Fibroblast of skin of back (primary cell): ENCODE results near the gene PTAR1.

Experiments used
- DNase-seq: peaks from one replicate; pipeline ENCODE4 v3.0.0-alpha.2; 2013

PTAR1 gene

DNA sequence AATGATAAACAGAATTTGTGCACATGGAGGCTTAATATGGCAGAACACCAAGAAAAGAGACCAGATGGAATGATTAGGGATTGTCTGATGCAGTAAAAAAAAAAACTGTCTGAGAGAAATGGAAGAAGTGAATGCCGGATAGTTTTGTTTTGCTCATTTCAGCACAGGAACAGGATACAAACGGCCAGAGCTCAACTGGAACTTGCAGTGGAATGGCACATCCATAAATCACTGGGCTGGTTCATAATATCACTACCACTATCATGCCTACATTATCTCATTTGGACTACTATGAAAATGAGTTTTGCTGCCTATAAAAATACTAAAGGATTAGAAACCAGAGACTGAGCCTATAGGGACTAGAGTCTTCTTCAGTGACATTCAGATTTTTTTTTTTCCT lies 9.7 kb downstream of the PTAR1 start:
- DNase-seq: no peak

DNA sequence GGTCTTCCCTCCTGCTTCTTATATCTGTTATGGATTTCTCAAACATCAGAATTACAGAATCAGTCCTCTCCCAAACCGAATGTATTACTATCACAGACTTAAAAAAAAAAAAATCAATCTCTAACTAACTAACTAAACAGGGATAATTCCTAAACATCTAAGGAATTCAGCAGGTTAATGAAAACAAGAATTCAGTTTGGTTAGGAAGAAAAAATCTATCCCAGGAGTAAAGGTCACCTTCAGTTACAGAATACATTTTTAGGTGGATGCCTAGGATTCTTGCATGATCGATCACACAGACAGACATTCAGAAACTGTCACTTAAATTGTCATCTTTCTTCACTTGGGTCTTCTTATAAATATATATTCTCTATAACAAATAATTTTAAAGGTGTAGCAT lies 11.5 kb downstream of the PTAR1 start:
- DNase-seq: peak; percentile 18

DNA sequence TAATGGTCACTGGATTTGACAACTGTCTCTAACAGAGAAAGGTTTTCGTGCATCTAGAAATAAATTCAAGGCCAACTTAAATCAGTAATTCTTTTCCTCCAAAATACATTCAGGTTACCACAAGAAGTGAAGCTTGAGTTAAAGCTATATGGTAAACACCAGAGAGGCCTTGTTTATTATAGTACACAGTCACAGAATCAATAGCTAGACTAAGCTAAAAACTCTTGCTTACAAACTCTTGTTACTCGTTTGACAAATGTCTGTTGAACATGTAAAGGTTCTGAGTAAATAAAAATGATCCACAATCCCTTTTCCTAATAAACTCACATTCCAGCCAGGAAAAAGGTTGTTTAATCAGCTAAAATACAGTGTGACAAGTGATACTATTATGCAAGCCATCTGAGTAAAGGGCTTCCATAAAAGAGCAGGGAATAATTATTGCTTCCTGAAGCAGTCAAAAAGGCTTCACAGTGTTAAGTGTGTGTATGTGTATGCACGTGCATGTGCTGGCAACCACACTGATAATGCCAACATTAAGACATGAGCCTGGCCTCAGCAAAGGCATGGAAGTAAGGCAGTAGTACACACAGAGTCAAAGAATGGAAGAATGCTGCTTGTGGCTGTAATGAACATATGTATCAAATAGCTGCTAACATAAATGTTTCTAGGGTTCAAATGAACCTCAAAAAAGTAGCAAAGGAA lies 12.8 kb downstream of the PTAR1 start:
- DNase-seq: no peak

DNA sequence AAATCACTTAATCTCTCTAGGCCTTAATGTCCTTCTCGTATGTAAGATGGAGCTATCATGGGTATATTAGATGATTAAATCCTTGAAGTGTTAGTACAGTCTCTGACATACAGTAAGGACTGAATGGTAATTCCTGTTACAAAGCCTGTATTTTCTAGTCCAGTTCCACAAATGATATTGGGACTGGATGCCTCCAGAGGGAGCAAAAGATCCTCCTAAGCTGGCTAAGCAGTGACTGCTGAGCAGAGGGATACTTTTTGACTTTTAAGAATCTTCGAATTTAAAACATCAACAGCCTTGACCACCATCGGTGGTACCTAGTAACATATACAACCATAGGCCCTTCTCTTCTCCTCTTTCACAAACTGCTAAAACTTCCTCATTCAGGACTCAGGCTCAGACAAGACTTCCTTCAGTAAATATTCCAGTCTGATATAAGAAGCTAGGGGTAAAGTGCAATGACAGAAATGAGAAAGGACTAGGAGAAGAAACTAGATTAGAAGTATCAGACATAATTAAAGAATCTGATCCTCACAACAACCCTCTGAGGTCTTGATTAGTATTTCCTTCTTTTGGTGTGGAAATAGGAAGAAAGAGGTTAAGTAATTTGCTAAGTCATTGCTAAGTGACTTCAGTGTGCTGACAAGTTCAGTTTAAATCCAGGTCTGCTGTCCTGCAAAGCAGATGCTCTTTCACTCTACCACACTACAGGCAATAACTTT lies 13.9 kb downstream of the PTAR1 start:
- DNase-seq: peak; percentile 15

DNA sequence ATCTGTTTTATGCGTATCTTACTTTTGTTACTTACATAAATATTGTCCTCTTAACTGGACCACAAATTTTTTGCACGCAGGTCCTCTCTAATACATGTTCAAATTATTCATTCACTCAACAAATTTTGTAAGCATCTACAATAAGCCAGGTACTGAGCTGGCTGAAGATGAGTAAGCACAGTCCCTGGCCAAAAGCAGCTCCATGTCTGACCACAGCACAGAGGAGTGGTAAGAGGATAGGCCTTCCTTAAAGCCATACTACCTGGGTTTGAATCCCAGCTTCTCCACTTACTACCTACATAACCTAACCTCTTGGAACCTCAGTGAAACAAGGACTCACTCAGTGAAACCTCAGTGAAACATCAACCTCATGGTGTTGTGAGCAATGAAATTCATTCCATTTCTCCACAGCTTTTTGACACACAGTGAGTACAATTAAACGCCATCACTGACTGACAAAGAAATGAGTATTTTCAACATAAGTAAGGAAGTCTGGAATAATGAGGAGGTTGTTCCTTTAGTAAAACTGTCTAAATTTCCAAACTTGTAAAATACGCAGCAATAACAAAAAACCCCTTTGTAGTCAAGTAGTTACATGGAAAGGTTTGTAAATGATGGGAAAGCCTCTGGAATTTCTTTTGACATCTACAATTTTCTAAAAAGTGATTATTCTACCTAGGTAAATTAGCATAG lies 15.0 kb downstream of the PTAR1 start:
- no peak for DNase-seq

DNA sequence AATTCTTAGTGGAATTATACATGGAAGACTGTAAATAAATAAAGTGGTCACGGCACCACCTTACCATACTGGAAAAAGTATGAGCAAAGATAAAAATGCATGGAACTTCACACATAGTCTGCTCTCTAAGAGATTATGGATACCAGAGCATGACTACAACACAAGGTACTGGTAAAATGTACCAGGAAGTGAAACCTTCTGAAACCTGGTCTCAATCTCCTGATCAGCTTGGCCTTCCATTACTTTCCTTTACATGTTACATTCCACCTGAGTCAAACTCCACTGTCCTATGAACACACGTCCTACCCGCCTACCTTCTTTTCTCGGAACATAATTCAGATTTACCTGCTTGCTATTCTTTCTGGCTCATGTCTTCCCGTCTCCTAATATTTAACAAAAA lies 15.9 kb downstream of the PTAR1 start:
- DNase-seq: no peak

DNA sequence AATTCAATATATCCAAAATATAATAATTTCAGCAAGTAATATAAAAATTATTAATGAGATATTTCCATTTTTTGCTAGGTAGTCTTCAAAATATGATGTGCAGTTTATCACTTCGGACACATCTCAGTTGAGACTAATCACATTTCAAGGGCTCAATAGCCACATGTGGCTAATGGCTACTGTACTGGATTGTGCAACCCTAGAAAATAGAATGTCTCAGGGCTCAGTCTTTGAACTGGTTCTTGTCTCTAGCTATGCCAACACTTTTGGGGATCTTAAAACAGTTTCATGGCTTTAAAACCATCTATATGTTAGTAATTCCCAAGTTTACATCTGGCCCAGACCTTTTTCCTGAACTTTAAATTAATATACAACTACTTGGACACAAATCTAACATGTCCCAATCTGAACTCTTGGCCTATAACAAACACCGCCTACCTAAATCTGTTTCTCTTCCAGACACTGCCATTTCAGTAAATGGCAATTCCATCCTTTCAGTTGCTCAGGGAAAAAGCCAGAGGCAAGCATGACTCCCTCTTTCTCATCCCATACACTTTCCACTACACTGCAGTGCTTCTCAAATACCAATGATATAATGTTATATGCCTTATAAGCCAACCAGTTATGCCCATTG lies 18.8 kb downstream of the PTAR1 start:
- DNase-seq: no peak

DNA sequence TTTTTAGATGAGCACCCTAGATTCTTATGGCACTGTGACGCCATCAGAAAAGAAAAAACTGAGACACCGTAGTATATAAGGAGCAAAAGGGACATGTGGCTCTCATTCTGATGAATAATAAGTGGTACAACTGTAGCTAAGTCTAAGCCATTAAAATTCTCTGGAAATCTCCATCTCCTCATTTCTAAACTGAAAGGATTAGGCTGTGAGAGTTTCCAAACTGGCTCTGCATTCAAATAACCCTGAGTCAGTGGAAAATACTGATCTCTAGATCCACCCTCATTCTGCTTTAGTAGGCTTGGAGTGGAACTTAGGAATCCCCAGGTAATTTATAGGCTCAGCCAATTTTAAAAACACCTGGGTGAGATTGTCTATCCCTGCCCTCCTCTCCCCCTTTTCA lies 28.5 kb downstream of the PTAR1 start:
- DNase-seq: no peak

DNA sequence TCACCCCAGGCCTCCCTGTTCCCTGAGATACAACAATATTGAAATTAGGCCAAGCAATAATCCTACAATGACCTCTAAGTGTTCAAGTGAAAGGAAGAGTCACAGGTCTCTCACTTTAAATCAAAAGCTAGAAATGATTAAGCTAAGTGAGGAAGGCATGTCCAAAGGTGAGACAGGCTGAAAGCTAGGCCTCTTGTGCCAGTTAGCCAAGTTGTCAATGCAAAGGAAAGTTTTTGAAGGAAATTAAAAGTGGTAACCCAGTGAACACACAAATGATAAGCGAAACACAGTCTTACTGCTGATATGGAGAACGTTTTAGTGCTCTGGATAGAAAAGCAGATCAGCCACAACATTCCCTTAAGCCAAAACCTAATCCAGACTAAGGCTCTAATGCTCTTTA lies 39.8 kb downstream of the PTAR1 start:
- no peak for DNase-seq

DNA sequence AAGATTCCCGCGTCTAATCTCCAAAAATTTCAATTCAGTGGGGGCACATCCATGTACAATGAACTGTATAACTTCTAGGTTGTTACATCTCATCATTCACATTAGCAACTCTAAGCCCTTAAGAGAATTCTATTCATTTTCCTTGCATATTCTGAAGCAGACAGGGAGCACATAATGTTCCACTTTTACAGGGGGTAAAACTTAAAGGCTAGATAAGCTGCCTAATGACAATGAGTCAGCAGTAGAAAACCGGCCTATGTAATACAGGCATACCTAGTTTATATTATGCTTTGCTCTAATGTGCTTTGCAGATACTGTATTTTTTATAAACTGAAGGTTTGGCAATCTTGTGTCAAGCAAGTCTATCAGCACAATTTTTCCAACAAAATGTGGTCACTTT lies 40.4 kb downstream of the PTAR1 start:
- DNase-seq: no peak

DNA sequence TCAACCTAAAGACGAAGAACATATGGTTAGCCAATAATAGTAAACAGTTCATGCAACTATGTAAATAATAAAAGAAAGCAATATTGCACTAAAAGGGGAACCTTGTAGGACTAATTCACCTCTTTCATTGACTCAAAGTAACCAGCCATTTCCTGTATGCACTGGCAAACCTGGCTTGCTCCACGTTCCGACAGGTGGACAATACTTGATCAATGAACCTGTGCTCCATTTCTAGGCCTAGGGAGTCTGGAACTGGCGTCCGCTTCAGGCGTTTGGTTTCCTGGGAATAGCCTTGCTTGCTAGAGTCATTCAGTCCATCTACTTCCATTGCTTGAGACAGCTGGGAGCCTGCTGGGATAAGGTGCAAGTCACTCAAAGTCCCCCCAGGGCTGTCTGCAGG lies 41.6 kb downstream of the PTAR1 start:
- no peak for DNase-seq

DNA sequence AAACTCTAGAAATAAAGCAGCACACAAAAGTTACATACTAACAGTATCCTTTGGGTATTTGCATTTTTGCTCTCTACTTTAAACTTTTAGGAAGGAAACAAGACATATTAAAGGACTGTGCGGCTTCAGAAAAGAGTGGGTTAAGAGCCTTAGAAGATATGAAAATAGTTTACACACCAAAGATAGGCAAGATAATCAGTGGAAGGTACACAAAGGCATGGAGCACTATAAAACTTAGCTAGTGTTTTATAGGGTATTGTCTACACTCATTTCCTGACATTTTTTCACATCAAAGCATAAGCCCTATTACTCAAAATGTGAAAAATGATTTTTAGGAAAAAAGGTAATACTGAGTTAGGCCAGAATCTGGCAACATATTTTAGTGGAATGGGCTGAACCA lies 44.0 kb downstream of the PTAR1 start:
- no peak for DNase-seq

DNA sequence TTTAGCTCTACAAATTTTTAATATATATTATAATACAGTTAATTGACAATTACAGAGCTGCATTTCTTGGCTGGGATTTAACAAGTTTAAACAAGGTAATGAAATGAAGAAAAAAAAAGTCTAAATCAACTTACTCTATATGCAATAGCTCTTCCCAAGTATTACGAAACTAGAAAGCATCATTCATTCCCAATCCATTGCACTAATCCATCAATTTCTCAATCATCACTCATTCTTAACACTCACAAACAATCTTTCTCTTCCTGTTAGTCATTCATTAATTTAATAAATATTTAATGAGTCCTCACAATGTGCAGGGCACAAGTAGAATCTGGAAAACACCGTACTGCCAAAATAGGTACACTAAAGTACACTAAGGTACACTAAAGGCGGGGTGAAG lies 44.7 kb downstream of the PTAR1 start:
- DNase-seq: no peak

DNA sequence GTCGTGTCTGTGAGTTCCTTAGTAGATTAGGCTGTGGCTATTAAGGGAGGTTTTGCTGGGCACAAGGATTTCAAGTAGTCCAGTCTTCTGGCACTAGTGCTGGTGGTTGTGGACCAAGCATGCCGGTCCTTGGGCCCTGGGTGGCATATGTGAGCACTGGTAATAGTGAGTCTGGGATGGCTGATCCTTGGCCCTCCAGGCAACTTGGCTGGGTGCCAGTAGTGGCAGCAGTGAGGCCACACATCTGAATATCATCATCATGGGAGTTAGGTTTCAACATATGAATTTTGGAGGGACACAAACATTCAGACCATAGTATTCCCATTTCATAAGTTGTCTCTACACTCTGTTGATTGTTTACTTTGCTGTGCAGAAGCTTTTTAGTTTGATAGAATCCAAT lies 62.3 kb downstream of the PTAR1 start:
- DNase-seq: no peak

DNA sequence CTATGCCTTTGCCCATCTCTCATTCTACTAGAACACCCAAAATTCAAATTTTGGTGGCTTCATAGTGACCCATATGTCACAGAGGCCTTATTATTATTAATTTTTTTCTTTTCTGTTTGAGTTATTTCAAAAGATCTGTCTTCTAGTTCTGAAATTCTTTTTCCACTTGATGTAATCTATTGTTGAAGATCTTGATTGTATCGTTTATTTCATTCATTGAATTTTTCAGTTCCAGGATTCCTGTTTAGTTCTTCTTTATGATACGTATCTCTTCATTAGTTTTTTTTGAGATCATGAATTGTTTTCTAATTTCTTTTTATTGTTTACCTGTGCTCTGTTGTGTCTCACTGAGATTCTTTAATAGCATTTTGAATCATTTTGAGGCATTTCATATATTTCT lies 63.0 kb downstream of the PTAR1 start:
- DNase-seq: no peak

DNA sequence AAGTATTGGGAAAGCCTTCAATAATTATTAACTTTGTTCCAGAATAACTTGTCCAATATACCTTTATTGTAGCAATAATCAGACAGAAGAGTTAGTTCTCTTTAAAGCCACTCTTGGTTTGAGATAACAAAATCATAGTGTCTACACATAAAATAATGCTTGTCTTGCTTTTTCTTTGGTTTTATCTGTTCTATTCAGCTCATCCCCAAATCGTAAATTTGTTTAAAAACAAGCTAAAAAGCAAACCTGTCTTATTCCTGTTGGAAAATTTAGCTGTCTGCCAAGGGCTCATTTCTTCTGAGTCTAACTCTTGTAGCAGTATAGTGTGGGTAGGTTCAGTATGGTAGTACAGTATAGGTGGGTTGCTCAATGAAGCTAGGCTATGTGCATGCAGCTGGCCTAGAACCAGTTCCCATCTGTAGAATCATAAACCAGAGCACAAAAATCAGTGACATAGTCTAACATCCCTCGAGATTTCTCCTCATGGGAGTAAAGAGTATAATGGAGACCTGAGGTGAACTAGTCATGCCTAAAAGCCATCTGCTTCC lies 69.7 kb downstream of the PTAR1 start:
- DNase-seq: no peak

DNA sequence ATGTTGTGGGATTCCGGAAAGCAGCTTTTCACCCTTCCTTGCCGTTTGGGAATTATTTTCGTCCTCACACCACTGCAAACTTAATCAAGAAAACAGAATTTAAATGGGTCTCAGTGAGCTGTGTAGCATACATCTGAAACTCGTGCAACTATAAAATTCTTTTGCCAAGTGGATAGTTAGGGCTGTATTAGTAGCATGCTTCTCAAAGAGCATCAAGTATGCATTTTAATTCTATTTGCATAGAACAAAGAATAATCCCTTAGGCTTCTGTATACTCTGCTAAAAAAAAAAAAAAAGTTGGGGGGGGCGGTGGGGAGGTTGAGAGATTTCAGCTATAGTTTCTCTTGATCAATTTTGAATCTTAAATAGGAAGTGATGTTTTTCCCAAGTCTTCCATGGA lies 75.9 kb downstream of the PTAR1 start:
- no peak for DNase-seq

DNA sequence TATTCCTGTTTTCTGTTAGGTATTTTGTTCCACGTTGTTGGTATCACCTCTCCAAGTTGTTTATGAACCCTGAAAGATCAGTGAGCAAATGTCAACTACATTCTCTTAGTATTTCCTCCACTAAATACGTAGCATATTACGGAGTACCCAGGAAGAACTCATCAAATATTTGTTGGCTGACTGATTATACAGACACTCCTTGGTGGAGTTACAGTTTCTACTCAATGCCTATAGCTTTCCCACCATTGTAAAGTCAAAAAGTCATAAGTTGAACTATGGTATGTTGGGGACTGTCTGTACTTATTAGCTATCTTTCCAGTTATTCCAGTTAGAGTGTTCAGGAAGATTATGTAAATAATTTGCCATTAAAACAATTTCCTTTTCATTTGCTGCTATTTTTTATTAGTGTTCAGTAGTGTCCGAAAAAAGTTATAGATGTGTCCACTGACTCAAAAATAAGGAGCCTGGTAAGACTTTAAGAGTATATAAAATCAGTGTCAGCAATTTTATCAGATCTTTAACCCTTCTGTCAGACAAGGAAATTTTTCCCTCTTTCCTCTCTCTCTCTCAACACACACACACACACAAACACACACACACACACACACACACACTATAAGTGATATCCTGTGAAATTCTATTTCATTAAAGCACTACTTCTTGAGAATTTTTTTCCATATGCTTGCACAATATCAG lies 80.8 kb downstream of the PTAR1 start:
- peak; percentile 13 for DNase-seq

DNA sequence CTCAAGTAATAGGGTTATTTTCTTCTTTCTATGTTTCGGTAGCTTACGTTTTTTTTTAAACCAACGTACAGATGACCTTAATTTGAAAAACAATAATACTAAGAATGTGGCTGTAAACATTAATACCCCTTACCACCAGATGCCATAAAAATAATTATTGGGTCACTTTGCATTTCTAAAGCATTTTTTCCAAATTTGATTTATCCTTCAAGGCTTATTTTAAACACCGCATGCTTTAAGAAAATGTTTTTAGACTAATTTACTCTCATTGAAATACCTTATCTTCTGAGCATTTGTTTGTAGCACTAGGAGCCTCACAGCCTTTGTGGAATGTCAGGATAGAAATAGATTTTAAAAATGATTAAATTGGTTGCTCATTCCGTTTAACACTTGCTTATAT lies 81.9 kb downstream of the PTAR1 start:
- DNase-seq: no peak

DNA sequence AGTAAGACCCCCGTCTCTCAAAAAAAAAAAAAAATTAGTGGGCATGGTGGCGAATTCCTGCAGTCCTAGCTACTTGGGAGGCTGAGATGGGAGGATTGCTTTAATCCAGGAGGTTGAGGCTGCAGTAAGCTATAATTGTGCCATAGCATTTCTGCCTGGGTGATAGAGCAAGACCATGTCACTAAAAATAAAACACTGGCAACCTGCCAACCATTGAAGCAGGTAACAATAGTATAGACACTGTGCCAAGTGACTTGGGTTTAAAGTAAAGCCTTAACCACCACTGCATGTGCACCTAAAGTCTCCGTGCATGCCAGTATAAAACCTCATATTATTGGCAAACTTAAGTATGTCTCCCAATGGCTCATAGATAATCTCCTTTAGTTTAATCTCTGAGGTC lies 84.2 kb downstream of the PTAR1 start:
- DNase-seq: no peak

DNA sequence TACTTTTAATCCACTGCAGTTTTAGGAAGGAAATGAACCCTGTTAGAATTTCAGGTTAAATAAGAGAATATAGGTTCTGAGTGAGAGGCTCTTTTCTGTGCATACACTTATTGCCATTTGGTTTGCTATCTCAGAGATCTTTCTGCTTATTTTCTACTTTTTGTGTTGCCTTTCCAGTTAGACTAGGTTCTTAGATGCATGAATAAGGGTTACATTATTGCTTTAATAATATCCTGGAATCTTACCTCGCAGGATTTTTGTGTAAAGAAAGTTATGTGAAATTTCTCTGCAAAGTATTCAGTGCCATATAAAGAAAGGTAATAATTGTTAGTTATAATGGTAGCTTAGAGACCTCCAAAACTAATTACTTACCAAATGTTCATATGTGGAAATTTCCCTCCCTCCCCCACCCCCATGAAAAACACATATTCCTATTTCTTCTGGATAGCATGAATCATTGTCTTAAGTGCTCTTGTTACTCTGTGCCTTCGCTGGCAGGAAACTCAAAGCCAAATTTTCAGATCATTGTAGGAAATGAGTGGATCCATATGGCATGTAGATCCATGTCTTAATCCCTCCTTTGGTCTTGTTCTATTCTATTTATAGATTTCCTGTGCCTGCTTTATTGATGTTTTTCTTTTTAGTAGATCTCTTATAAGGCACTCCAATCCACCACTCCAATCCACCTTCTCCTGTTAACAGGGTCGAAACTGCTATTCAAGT lies 84.9 kb downstream of the PTAR1 start:
- peak; percentile 93 for DNase-seq
